ENCODE measurements around the gene TMED10.
"Not testable (repeated sequence)": the region's sequence is repeated elsewhere in the genome, so short reads cannot be mapped to it uniquely, and the experiment has no call there.

TMED10 gene

GRCh38 chr14:75127474-75127820 is 49.0 kb downstream of the TMED10 start:
- not testable (repeated sequence) for DNase-seq (ENCODE audit: low spot score)

- DNase-seq (ENCODE audit: low spot score): peak; percentile 89
These were observed 49.5 kb downstream of the TMED10 start, which contains the start of gene NEK9 for GRCh38 chr14:75126679-75127473. TSS of gene NEK9 (minus strand) at chr14:75127048. CDS start at chr14:75126921, 127 bp downstream.

GRCh38 chr14:75126121-75126544 is 50.3 kb downstream of the TMED10 start:
- DNase-seq (ENCODE audit: low spot score): no peak

GRCh38 chr14:75125617-75126016 is 50.8 kb downstream of the TMED10 start:
- DNase-seq (ENCODE audit: low spot score): no peak

- DNase-seq (ENCODE audit: low spot score): no peak
These were observed 52.4 kb downstream of the TMED10 start for GRCh38 chr14:75123991-75124390.

GRCh38 chr14:75121552-75121951 is 54.9 kb downstream of the TMED10 start:
- DNase-seq (ENCODE audit: low spot score): no peak

GRCh38 chr14:75120541-75121291 is 55.7 kb downstream of the TMED10 start:
- no peak for DNase-seq (ENCODE audit: low spot score)

GRCh38 chr14:75119056-75119455 is 57.4 kb downstream of the TMED10 start:
- DNase-seq (ENCODE audit: low spot score): no peak

- DNase-seq (ENCODE audit: low spot score): no peak
These were observed 62.4 kb downstream of the TMED10 start for GRCh38 chr14:75113932-75114539.

GRCh38 chr14:75109877-75110276 is 66.5 kb downstream of the TMED10 start:
- DNase-seq (ENCODE audit: low spot score): no peak

GRCh38 chr14:75107186-75107585 is 69.2 kb downstream of the TMED10 start:
- DNase-seq (ENCODE audit: low spot score): no peak

GRCh38 chr14:75101491-75101890 is 74.9 kb downstream of the TMED10 start:
- no peak for DNase-seq (ENCODE audit: low spot score)

- no peak for DNase-seq (ENCODE audit: low spot score)
These were observed 77.7 kb downstream of the TMED10 start for GRCh38 chr14:75098682-75099081.

- DNase-seq (ENCODE audit: low spot score): no peak
These were observed 78.2 kb downstream of the TMED10 start for GRCh38 chr14:75098212-75098611.

GRCh38 chr14:75096959-75097358 is 79.5 kb downstream of the TMED10 start:
- DNase-seq (ENCODE audit: low spot score): no peak

GRCh38 chr14:75095690-75096089 is 80.7 kb downstream of the TMED10 start:
- no peak for DNase-seq (ENCODE audit: low spot score)

GRCh38 chr14:75094896-75095295 is 81.5 kb downstream of the TMED10 start:
- no peak for DNase-seq (ENCODE audit: low spot score)

GRCh38 chr14:75092698-75093097 is 83.7 kb downstream of the TMED10 start:
- DNase-seq (ENCODE audit: low spot score): no peak

- no peak for DNase-seq (ENCODE audit: low spot score)
These were observed 85.2 kb downstream of the TMED10 start for GRCh38 chr14:75091251-75091650.

- DNase-seq (ENCODE audit: low spot score): no peak
These were observed 86.1 kb downstream of the TMED10 start for GRCh38 chr14:75090353-75090752.

GRCh38 chr14:75088566-75089373 is 87.6 kb downstream of the TMED10 start:
- peak; percentile 34 for DNase-seq (ENCODE audit: low spot score)

GRCh38 chr14:75088153-75088552 is 88.3 kb downstream of the TMED10 start:
- DNase-seq (ENCODE audit: low spot score): no peak

Data from germinal center (tissue), 1 donor.